ENCODE data around the gene STPG2. TPM values are rescaled to one million over a fixed set of nuclear protein-coding genes. Genes with fewer than 3 reads are reported as not detected.

Gene STPG2
- total RNA-seq, 4 donors from 2014 or later = 0.42 TPM; not detected in 3

DNA sequence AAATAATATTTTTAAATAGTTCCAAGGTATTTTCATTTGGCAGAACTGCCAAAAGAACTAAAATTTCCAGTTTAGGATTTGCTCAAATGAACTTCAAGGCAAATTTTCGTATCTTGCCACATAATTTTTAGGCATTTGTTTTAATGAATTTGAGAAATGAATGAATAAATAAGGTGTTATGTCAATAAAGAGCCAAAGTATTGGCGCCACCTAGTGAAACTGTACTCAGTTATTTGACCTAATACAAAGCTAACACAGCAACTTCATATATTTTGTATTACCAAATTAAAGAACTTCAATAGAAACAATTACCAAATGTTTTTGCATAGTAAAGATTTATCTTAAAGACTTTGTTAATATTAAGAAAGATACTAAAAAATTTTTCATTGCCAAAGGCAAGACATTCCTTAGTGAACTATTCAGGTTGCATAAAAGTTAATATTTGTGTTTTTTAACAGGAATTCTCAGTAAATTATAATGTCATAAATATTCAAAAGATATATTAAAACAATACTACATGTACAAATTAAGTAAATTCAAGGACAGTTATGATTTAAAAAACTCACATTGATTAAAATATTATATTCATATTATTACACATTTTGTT is 50.3 kb downstream of the STPG2 start:
- H3K4me1 ChIP-seq = no peaks in the 10 kb centered on the region
- in situ Hi-C loops (cut with MboI; ENCODE audit: low sequenced_read_pairs in 4 of 4) (no loop called here), intact Hi-C loops (cut with DNase I; ENCODE audit: low total_unique reads) (no loop called here)
- DNase-seq (no peak), ATAC-seq (no peak)
- no peaks in the 10 kb centered on the region for H3K27me3 ChIP-seq
- no peaks in the 10 kb centered on the region for H3K9me3 ChIP-seq
- H3K27ac ChIP-seq = no peak overlapping the region
- no peaks in the 10 kb centered on the region for H3K36me3 ChIP-seq
- H3K4me3 ChIP-seq = no peak overlapping the region
- TF ChIP-seq, protein P1, sequence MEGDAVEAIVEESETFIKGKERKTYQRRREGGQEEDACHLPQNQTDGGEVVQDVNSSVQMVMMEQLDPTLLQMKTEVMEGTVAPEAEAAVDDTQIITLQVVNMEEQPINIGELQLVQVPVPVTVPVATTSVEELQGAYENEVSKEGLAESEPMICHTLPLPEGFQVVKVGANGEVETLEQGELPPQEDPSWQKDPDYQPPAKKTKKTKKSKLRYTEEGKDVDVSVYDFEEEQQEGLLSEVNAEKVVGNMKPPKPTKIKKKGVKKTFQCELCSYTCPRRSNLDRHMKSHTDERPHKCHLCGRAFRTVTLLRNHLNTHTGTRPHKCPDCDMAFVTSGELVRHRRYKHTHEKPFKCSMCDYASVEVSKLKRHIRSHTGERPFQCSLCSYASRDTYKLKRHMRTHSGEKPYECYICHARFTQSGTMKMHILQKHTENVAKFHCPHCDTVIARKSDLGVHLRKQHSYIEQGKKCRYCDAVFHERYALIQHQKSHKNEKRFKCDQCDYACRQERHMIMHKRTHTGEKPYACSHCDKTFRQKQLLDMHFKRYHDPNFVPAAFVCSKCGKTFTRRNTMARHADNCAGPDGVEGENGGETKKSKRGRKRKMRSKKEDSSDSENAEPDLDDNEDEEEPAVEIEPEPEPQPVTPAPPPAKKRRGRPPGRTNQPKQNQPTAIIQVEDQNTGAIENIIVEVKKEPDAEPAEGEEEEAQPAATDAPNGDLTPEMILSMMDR (IDR thresholded peaks at IDR 0.05 in 4 of 5, conservative IDR thresholded peaks at IDR 0.05 in 1 of 5) = no peak
- TF ChIP-seq POLR2A (IDR thresholded peaks at IDR 0.05) = no peak

DNA sequence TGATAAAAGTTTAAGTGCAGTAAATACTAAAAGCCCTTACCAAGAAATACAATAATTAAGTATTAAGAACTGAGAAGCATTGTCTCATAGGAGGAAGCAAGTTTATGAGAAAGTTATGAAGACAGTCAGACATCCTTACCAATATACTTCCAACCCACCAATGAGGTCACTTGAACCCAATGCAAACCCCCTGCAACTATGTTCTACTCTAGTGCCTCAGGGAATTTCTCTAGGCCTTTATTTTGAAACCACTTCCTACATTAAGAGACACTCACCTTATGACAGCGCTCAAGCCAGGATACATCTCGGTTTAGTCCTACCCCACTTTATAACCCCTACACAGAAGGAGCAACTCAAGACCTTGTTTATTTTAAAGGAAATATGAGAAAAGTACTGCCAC is 61.3 kb downstream of the STPG2 start:
- Histone ChIP-seq H3K4me3 (no peak overlapping the region), H3K4me1 (no peaks in the 10 kb centered on the region), H3K27ac (no peak overlapping the region), H3K9me3 (no peaks in the 10 kb centered on the region), H3K27me3 (no peaks in the 10 kb centered on the region), H3K36me3 (no peaks in the 10 kb centered on the region)
- DNase-seq = no peak
- intact Hi-C loops (cut with DNase I; ENCODE audit: low total_unique reads) (no loop called here), in situ Hi-C loops (cut with MboI; ENCODE audit: low sequenced_read_pairs in 4 of 4) (no loop called here)
- ATAC-seq = no peak
- TF ChIP-seq, protein P1 (IDR thresholded peaks at IDR 0.05 in 4 of 5, conservative IDR thresholded peaks at IDR 0.05 in 1 of 5) = no peak
- TF ChIP-seq POLR2A (IDR thresholded peaks at IDR 0.05) = no peak

DNA sequence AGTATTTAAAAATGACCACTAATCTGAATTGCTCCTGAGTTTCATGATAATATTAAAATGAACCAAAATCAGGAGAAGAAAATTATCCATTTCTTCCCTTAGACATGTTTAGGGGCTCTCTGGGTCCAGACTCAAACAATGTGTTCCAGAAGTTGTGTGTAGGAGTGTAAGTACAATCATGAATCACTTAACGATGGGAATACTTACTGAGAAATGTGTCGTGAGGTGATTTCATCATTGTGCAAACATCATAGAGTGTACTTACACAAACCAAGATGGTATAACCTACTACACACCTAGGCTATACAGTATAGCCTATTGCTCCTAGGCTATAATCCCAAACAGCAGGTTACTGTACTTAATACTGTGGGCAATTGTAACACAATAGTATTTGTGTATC is 74.8 kb downstream of the STPG2 start:
- Histone ChIP-seq H3K36me3 (no peaks in the 10 kb centered on the region), H3K4me1 (no peaks in the 10 kb centered on the region), H3K4me3 (no peak overlapping the region), H3K27ac (no peak overlapping the region), H3K9me3 (no peaks in the 10 kb centered on the region), H3K27me3 (no peaks in the 10 kb centered on the region)
- intact Hi-C loops (cut with DNase I; ENCODE audit: low total_unique reads) = no loop called here
- TF ChIP-seq, protein P1 (IDR thresholded peaks at IDR 0.05 in 4 of 5, conservative IDR thresholded peaks at IDR 0.05 in 1 of 5) = no peak
- TF ChIP-seq POLR2A (IDR thresholded peaks at IDR 0.05) = no peak
- in situ Hi-C loops (cut with MboI; ENCODE audit: low sequenced_read_pairs in 4 of 4) = no loop called here
- ATAC-seq (no peak), DNase-seq (no peak)

DNA sequence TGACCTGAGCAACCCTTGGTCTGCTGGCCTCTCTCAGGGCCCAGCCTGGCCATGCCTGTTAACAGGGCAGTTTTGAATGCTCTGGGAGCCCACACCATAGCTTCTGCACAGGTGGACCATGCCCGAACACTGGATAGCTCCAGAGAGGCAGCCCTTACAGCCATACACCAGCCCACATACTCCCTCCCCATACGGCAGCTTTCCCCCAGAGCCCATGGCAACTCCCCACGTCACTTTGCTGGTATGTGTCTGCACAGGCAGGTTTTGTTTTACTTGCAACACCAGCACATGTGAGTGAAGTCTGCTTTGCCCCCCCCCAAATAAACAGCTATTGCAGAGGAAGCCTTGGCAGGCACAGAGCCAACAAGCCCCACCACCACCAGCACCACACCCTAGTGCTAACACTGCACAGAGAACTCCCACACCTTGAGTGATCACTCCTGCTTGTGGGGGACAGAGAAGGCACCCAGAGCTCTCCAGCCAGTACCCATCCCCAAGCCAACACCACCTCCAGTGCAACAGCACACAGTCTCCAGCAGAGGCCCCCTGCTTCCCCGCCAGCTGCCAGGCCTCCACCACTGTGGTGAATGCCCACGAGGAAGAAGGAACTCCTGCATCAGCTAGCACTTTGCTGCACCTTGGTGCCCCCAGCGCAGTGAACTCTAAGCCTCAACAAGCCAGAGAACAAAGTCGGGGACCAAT is 87.3 kb downstream of the STPG2 start:
- no peak for TF ChIP-seq POLR2A (IDR thresholded peaks at IDR 0.05)
- TF ChIP-seq, protein P1 (IDR thresholded peaks at IDR 0.05 in 4 of 5, conservative IDR thresholded peaks at IDR 0.05 in 1 of 5) = no peak
- in situ Hi-C loops (cut with MboI; ENCODE audit: low sequenced_read_pairs in 4 of 4) = no loop called here
- Histone ChIP-seq H3K4me3 (no peak overlapping the region), H3K36me3 (no peaks in the 10 kb centered on the region), H3K27me3 (no peaks in the 10 kb centered on the region), H3K4me1 (no peaks in the 10 kb centered on the region), H3K9me3 (no peaks in the 10 kb centered on the region), H3K27ac (no peak overlapping the region)
- ATAC-seq (no peak), DNase-seq (no peak)
- intact Hi-C loops (cut with DNase I; ENCODE audit: low total_unique reads) = no loop called here
